Rectal smooth muscle tissue (tissue), 1 donor: ENCODE measurements around the gene WAS.

Experiments
- H3K27ac ChIP-seq: one replicate; pipeline ENCODE4 v1.7.0; 2013; ENCODE audit warnings: low read depth, low read length, inconsistent platforms
- H3K27me3 ChIP-seq: one replicate; pipeline ENCODE4 v1.7.0; 2013; ENCODE audit warnings: low read length; ENCODE audit not compliant: control insufficient read depth, insufficient read depth
- H3K36me3 ChIP-seq: one replicate; pipeline ENCODE4 v1.7.0; 2013; ENCODE audit warnings: low read length; ENCODE audit not compliant: control insufficient read depth, insufficient read depth
- H3K4me1 ChIP-seq: one replicate; pipeline ENCODE4 v1.7.0; 2013; ENCODE audit warnings: low read length; ENCODE audit not compliant: control insufficient read depth, insufficient read depth
- H3K4me3 ChIP-seq: one replicate; pipeline ENCODE4 v1.7.0; 2013; ENCODE audit warnings: low read length
- H3K9ac ChIP-seq: one replicate; pipeline ENCODE4 v1.7.0; 2013; ENCODE audit warnings: low read length

Gene WAS

GRCh38 chrX:48702716-48703115 is 19.1 kb downstream of the WAS start:
- no peaks in the 10 kb centered on the region for H3K4me1 ChIP-seq
- no peak overlapping the region for H3K27ac ChIP-seq
- H3K4me3 ChIP-seq: no peak overlapping the region
- H3K27me3 ChIP-seq: peaks cover 3% of the 10 kb centered on the region
- H3K9ac ChIP-seq: no peak overlapping the region
- H3K36me3 ChIP-seq: peaks cover 7% of the 10 kb centered on the region

DNA sequence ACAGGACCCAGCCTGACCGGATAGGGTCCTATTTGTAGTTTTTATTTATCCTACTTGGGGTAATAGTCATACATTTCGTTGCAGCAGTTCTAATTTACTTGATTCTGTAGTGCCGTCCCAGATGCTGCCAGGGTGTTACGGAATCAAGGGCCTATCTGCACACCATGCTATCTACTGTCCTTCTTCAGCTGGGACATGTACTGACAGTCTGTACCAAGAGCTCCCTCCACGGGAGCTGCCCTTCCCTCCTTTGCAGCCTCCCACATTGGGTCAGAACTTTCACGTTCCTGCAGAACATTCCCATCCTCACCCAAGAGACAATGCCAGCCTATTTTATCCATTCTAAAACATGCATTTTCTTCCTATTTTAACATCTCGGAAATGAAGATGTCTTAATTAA is 19.6 kb downstream of the WAS start:
- Histone ChIP-seq H3K36me3 (peaks cover 7% of the 10 kb centered on the region), H3K27me3 (peaks cover 3% of the 10 kb centered on the region), H3K27ac (no peak overlapping the region), H3K4me1 (no peaks in the 10 kb centered on the region), H3K4me3 (no peak overlapping the region), H3K9ac (no peak overlapping the region)

GRCh38 chrX:48703642-48704481 is 20.3 kb downstream of the WAS start:
- H3K4me3 ChIP-seq: no peak overlapping the region
- H3K9ac ChIP-seq: no peak overlapping the region
- H3K27ac ChIP-seq: no peak overlapping the region
- peaks cover 7% of the 10 kb centered on the region for H3K36me3 ChIP-seq
- H3K27me3 ChIP-seq: peaks cover 3% of the 10 kb centered on the region
- no peaks in the 10 kb centered on the region for H3K4me1 ChIP-seq

DNA sequence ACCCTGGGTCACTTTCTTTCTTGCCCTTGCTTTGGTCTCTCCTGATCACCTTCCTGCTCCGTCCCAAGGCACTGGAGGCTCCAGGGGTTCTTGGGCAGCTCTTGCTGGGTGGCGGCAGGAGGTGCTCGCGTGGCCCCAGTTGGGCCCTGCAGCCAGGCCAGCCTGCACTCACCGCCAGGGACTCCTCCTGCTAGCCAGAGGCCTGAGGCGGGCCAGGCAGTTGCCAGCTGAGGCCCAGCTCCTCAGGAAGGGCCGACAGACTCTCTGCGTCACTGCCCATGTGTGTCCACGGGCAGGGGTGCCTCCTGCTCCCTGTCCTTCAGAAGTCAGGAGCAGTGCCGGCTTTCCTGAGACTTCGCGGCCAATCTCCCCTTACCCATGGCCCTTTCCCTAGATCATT is 22.3 kb downstream of the WAS start:
- Histone ChIP-seq H3K4me3 (no peak overlapping the region), H3K4me1 (no peaks in the 10 kb centered on the region), H3K9ac (no peak overlapping the region), H3K36me3 (peaks cover 2% of the 10 kb centered on the region), H3K27me3 (peaks cover 2% of the 10 kb centered on the region), H3K27ac (no peak overlapping the region)

DNA sequence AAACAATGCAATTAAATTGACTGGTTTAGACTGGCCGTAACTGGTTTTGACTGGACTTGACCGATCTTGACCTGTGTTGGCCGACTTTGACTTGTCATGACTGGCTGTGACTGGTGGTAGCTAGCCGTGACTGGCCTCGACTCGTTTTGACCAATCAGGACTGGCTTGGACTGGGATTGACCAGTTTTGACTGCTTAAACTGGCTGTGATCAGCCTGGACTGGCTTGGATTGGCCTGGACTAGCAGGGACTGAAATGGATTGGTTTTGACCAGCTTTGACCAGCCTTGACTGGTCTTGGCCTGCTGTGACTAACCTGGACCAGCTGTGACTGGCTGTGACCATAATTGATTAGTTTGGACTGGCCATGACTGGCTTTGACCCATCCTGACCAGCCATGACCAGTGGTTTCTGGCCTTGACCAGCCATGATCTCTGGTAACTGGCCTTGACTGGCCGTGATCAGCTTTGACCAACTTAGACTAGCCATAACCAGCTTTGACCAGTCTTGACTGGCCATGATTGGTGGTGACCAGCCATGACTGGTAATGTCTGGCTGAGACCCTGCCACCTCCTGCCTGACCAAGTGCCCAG is 26.0 kb downstream of the WAS start:
- H3K4me3 ChIP-seq: no peak overlapping the region
- H3K36me3 ChIP-seq: no peaks in the 10 kb centered on the region
- no peaks in the 10 kb centered on the region for H3K27me3 ChIP-seq
- H3K9ac ChIP-seq: no peak overlapping the region
- H3K4me1 ChIP-seq: no peaks in the 10 kb centered on the region
- no peak overlapping the region for H3K27ac ChIP-seq

DNA sequence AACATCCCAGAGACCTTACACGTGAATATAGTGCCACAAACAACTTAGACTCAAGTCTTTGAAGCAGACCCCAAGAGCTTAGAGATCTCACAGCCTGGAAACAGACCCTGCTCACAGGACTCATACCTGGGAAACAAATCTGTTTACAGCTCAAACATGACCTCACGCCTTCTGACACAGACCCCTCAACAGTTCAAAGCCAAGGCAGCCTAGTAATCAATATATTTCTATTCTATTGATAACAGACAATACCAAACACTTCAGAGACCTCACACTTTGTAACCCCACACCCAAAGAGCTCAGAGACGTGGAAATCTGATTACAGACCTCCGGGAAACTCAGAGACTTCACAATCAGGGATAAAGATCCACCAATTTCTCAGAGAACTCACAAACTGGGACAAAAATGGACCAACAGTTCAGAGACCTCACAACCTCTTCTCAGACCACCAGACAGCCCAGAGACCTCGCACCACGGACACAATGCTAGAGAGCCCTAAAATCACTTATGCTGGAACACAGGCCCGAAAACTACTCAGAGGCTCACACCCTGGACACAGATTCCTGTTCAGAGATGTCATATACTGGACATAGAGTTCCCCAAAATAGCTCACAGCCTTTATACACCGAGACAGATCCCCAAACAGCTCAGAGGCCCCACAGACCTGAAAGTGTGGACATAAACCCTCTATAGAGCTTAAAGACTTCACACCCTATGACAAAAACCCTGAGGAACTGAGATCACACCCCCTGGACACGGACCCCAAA is 27.7 kb downstream of the WAS start:
- H3K4me3 ChIP-seq: no peak overlapping the region
- H3K27me3 ChIP-seq: no peaks in the 10 kb centered on the region
- H3K4me1 ChIP-seq: no peaks in the 10 kb centered on the region
- no peak overlapping the region for H3K9ac ChIP-seq
- no peaks in the 10 kb centered on the region for H3K36me3 ChIP-seq
- H3K27ac ChIP-seq: no peak overlapping the region

GRCh38 chrX:48711929-48712505 is 28.4 kb downstream of the WAS start:
- Histone ChIP-seq H3K9ac (no peak overlapping the region), H3K27me3 (no peaks in the 10 kb centered on the region), H3K27ac (no peak overlapping the region), H3K4me3 (no peak overlapping the region), H3K36me3 (no peaks in the 10 kb centered on the region), H3K4me1 (no peaks in the 10 kb centered on the region)

DNA sequence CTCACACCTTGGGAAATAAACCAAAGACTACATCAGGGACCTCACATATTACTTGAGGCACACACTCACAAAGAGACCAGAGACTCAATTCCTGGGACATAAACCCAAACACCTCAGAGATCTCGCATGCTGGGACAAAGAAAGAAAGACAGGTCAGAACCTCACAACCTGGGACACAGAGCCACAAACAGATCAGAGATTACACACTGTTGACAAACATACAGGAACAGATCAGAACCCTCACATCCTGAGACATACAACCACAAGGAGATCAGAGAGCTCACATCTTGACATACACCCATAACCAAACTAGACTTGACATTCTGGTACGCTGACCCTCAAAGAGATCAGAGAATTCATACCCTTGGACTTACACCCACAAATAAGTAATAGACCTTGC is 30.2 kb downstream of the WAS start:
- Histone ChIP-seq H3K9ac (no peak overlapping the region), H3K27me3 (no peaks in the 10 kb centered on the region), H3K4me1 (no peaks in the 10 kb centered on the region), H3K27ac (no peak overlapping the region), H3K4me3 (no peak overlapping the region), H3K36me3 (no peaks in the 10 kb centered on the region)

- H3K27ac ChIP-seq: no peak overlapping the region
- no peak overlapping the region for H3K9ac ChIP-seq
Measured at GRCh38 chrX:48714573-48714972, 31.0 kb downstream of the WAS start.

DNA sequence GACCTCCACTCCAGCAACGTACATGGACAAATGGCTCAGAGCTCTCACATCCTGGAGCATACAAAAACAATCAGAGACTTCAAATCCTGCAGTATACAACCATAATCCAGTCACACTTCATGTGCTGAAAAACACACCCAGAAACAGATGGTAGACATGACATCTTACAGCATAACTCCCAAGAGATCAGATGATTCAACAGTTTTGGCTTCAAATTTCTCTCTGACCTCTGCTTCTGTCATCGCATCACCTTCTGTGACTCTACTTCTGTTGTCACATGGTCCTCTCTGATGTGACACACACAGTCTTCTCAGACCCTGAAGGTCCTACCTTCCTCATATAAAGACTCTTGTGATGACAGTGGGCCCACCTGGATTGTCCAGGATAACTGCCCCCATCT is 31.5 kb downstream of the WAS start:
- H3K27ac ChIP-seq: no peak overlapping the region
- H3K4me1 ChIP-seq: no peaks in the 10 kb centered on the region
- no peak overlapping the region for H3K4me3 ChIP-seq
- H3K9ac ChIP-seq: no peak overlapping the region
- no peaks in the 10 kb centered on the region for H3K36me3 ChIP-seq
- H3K27me3 ChIP-seq: no peaks in the 10 kb centered on the region

More at GRCh38 chrX:48714573-48714972, 31.0 kb downstream of the WAS start:
- Histone ChIP-seq H3K4me1 (no peaks in the 10 kb centered on the region), H3K36me3 (no peaks in the 10 kb centered on the region), H3K27me3 (no peaks in the 10 kb centered on the region), H3K4me3 (no peak overlapping the region)

DNA sequence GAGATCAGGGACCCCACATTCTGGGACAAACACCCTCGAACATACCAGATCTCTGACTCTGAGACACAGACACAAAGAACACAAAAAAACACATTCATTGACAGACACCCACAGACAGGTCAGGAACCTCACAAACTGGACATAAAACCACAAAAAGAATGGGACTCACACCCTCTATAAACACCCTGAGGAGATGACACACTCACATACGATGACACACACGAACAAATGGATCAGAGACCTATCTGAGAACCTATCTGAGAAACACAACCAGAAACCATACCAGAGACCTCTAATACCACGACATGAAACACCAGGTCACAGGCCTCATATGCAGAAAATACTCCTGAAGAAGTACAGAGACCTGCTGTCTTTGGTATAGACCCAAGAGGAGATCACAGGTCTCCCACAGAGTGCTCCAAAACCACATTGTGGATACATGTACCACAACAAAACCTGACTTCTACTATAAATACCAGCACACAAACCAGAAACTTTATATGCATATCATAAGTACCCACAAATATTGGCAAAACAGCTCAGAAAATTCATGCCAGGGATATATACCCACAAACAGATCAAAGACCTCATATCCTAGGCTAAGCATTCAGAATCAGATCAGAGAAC is 32.4 kb downstream of the WAS start:
- H3K4me3 ChIP-seq: no peak overlapping the region

GRCh38 chrX:48719958-48720357 is 36.4 kb downstream of the WAS start:
- Histone ChIP-seq H3K27ac (no peak overlapping the region), H3K4me3 (no peak overlapping the region), H3K4me1 (no peaks in the 10 kb centered on the region), H3K9ac (no peak overlapping the region), H3K27me3 (no peaks in the 10 kb centered on the region), H3K36me3 (no peaks in the 10 kb centered on the region)

More for the DNA sequence above, 32.4 kb downstream of the WAS start:
- no peaks in the 10 kb centered on the region for H3K36me3 ChIP-seq
- no peak overlapping the region for H3K9ac ChIP-seq
- no peak overlapping the region for H3K27ac ChIP-seq
- H3K4me1 ChIP-seq: no peaks in the 10 kb centered on the region
- no peaks in the 10 kb centered on the region for H3K27me3 ChIP-seq
